NCI-H524 treated with DMSO at 0.1 percent for 48 hours (cell line): ENCODE measurements around the gene SLC38A2.

Experiments
- DNase-seq: peaks from one replicate; lab custom pipeline; 2025; lab: John Stamatoyannopoulos, UW

SLC38A2 gene

GRCh38 chr12:46395388-46395787 lies 22.8 kb upstream of the SLC38A2 start:
- peak; percentile 19 for DNase-seq

GRCh38 chr12:46391630-46392029 lies 19.1 kb upstream of the SLC38A2 start:
- no peak for DNase-seq

GRCh38 chr12:46390881-46391280 lies 18.3 kb upstream of the SLC38A2 start:
- DNase-seq, result no peak

GRCh38 chr12:46390304-46390703 lies 17.7 kb upstream of the SLC38A2 start:
- no peak for DNase-seq

GRCh38 chr12:46389031-46389616 lies 16.6 kb upstream of the SLC38A2 start:
- no peak for DNase-seq

GRCh38 chr12:46388427-46389021 lies 16.0 kb upstream of the SLC38A2 start:
- no peak for DNase-seq

GRCh38 chr12:46387670-46388069 lies 15.1 kb upstream of the SLC38A2 start:
- DNase-seq, result no peak

GRCh38 chr12:46386877-46387629 lies 14.5 kb upstream of the SLC38A2 start:
- DNase-seq, result no peak

GRCh38 chr12:46386360-46386867 lies 13.8 kb upstream of the SLC38A2 start:
- DNase-seq, result no peak

- DNase-seq, result no peak
Observed at GRCh38 chr12:46385438-46385837, 12.9 kb upstream of the SLC38A2 start.

GRCh38 chr12:46384451-46385309 lies 12.1 kb upstream of the SLC38A2 start:
- no peak for DNase-seq

GRCh38 chr12:46383654-46384450 lies 11.3 kb upstream of the SLC38A2 start:
- no peak for DNase-seq

- DNase-seq, result peak; percentile 56
Observed at GRCh38 chr12:46382964-46383653, 10.5 kb upstream of the SLC38A2 start.

- DNase-seq, result no peak
Observed at GRCh38 chr12:46382408-46382963, 9.9 kb upstream of the SLC38A2 start.

GRCh38 chr12:46380881-46381280 lies 8.3 kb upstream of the SLC38A2 start:
- no peak for DNase-seq

- DNase-seq, result no peak
Observed at GRCh38 chr12:46380022-46380796, 7.6 kb upstream of the SLC38A2 start.

- DNase-seq, result no peak
Observed at GRCh38 chr12:46379352-46379751, 6.8 kb upstream of the SLC38A2 start.

GRCh38 chr12:46378530-46378929 lies 6.0 kb upstream of the SLC38A2 start:
- no peak for DNase-seq

GRCh38 chr12:46377678-46378077 lies 5.1 kb upstream of the SLC38A2 start:
- DNase-seq, result no peak

GRCh38 chr12:46376579-46376978 lies 4.0 kb upstream of the SLC38A2 start:
- no peak for DNase-seq
